PFSK-1 (cell line): ENCODE results near the gene ZG16B.

Experiments used
- FOXP2 ChIP-seq: optimal IDR thresholded peaks from 2 replicates; pipeline ENCODE3; 2011; ENCODE audit warnings: borderline replicate concordance, control low read depth, inconsistent platforms; ENCODE audit not compliant: insufficient read depth; ENCODE audit errors: extremely low read length, extremely low read depth
- POLR2AphosphoS5 ChIP-seq: IDR thresholded peaks from 2 replicates; pipeline ENCODE4 v1.6.1; 2012; ENCODE audit warnings: low read depth, mild to moderate bottlenecking, control low read depth, low read length, moderate library complexity
- SIN3A ChIP-seq: IDR thresholded peaks from 2 replicates; pipeline ENCODE4 v1.6.1; 2012; ENCODE audit warnings: mild to moderate bottlenecking, low read length, moderate library complexity, borderline replicate concordance; ENCODE audit not compliant: insufficient read depth
- TAF1 ChIP-seq: IDR thresholded peaks from 2 replicates; pipeline ENCODE4 v1.6.1; 2012; ENCODE audit warnings: low read length, control low read depth, borderline replicate concordance; ENCODE audit not compliant: insufficient read depth
- TF ChIP-seq, protein P1 (sequence below), 2 experiments: IDR thresholded peaks; 2 replicates each; pipeline versions ENCODE4 v1.6.1 to v1.8.0; 2011 to 2012; ENCODE audit warnings: low read depth in 2 of 2, low read length in 2 of 2, control low read depth in 1 of 2, inconsistent platforms in 1 of 2, mild to moderate bottlenecking in 1 of 2, moderate library complexity in 1 of 2; ENCODE audit not compliant: insufficient read depth in 1 of 2

ZG16B gene

DNA sequence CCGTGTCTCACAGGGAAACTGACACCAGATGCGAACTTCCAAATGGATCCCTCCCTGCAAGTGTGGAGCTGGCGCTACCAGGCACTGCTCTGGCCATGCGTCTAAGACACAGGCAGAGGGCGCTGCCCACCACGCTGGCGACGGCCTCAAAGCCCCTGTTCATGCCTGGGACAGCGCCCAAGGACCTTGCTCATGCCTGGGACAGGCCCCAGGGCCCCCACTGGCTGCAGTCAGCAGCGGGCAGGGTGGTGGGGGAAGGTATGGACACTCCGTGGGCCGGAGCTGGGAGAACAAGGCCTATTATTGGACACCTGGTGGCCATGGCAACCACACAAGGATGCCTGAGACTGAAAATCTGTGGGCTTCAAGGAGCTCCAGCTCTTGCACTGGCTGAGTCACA is 8.8 kb downstream of the ZG16B start:
- peak; percentile 38 for TF ChIP-seq FOXP2
- TF ChIP-seq, protein P1, sequence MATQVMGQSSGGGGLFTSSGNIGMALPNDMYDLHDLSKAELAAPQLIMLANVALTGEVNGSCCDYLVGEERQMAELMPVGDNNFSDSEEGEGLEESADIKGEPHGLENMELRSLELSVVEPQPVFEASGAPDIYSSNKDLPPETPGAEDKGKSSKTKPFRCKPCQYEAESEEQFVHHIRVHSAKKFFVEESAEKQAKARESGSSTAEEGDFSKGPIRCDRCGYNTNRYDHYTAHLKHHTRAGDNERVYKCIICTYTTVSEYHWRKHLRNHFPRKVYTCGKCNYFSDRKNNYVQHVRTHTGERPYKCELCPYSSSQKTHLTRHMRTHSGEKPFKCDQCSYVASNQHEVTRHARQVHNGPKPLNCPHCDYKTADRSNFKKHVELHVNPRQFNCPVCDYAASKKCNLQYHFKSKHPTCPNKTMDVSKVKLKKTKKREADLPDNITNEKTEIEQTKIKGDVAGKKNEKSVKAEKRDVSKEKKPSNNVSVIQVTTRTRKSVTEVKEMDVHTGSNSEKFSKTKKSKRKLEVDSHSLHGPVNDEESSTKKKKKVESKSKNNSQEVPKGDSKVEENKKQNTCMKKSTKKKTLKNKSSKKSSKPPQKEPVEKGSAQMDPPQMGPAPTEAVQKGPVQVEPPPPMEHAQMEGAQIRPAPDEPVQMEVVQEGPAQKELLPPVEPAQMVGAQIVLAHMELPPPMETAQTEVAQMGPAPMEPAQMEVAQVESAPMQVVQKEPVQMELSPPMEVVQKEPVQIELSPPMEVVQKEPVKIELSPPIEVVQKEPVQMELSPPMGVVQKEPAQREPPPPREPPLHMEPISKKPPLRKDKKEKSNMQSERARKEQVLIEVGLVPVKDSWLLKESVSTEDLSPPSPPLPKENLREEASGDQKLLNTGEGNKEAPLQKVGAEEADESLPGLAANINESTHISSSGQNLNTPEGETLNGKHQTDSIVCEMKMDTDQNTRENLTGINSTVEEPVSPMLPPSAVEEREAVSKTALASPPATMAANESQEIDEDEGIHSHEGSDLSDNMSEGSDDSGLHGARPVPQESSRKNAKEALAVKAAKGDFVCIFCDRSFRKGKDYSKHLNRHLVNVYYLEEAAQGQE (IDR thresholded peaks at IDR 0.05; ENCODE audit: insufficient read depth in 1 of 2, low read depth in 2 of 2, low read length in 2 of 2), result no peak

DNA sequence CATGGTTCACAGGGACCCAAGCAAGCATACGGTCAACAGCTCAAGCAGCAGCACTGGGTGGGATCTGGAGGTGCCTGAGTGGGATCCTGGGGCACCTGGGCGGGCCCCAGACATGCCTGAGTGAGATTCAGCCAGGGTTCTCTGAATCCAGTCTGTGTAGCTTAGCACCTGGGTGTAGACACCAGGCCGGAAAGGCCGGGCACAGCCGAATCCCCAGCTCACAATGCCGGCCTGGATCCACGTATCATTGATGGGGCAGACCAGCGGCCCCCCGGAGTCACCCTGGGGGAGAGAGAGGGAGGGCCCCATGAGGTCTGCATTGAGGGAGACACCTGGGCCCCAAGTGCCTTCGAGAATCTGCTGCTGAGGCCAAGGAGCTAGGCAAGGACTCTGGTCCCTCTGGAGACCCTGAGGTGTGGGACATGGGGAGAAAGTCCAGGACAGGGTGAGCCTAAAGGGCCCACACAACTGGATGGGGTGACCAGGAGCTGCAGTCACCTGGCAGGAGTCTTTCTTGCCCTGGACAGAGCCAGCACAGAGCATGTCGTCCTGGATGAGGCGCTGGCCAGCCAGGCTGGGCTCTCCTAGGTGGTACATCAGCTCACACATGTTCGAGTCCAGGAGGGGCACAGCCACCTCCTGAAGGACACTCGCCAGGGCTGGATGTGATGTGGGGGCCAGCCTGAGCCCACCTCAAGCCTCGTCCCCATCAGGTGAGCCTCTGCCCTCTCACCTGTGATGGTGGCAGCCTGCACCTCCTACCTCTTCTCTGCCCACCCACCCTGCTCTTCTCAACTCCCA is 9.7 kb downstream of the ZG16B start:
- TF ChIP-seq FOXP2, result no peak
- TF ChIP-seq, protein P1 (IDR thresholded peaks at IDR 0.05; ENCODE audit: insufficient read depth in 1 of 2, low read depth in 2 of 2, low read length in 2 of 2), result no peak
- no peak for TF ChIP-seq TAF1
- no peak for TF ChIP-seq POLR2AphosphoS5
- no peak for TF ChIP-seq SIN3A

DNA sequence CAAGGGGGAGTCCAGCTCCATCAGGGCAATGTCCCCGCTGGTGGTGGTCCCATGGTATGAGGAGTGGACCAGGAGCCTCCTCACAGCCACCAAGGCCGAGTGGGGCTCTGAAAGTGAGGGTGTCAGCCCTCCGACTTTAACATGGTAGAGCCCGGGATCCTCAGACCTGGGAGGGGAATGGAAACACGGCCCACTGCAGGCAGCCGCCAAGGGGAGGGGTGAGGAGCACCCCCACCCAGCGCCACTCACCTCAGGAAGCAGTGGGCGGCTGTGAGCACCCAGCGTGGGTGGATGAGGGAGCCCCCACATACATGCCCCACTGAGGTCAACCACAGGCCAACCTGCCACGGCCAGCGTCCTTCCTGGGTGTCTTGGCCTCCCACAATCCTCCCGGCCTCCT is 10.8 kb downstream of the ZG16B start:
- TF ChIP-seq SIN3A (no peak), POLR2AphosphoS5 (no peak), TAF1 (no peak), FOXP2 (no peak)
- TF ChIP-seq, protein P1 (IDR thresholded peaks at IDR 0.05; ENCODE audit: insufficient read depth in 1 of 2, low read depth in 2 of 2, low read length in 2 of 2), result no peak

DNA sequence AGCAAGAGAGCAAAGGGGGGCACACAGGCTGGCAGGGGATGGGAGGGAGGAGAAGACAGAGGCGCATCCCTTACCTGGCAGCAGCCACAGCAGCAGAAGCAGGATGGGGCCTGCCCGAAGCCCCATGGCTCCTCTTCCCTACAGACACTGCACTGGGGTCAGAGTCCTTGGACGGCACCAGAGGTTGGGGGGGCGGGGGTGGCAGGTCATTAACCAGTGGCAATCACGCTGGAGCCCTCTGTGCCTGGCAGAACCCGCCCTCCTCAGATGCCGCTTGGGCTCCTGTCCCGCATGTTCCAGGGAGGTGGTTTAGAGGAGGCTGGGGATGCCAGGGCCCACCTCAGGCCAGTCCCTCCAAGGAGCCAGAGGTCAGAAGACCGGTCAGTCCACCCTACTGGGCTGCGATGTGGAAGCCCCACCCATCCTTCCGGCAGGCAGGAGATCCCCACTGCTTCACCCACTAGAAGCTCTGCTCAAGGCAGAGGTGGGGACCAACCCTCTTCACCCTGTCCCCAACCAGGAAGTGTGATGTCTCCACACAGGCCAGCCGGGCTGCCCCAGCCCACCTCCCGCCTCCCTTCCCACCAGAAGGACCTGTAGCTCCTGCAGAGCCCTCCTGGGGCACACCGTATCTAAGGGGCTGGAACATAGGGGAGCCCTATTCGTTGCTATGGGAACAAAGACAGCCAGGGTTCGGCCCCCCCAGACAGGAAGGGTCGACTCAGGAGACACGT is 11.7 kb downstream of the ZG16B start:
- TF ChIP-seq SIN3A, result no peak
- TF ChIP-seq POLR2AphosphoS5, result no peak
- TF ChIP-seq, protein P1 (IDR thresholded peaks at IDR 0.05; ENCODE audit: insufficient read depth in 1 of 2, low read depth in 2 of 2, low read length in 2 of 2), result no peak
- no peak for TF ChIP-seq TAF1
- TF ChIP-seq FOXP2, result no peak
